ENCODE data around the gene LAMA1. TPM values are rescaled to one million over a fixed set of nuclear protein-coding genes. Genes with fewer than 3 reads are reported as not detected.

The LAMA1 gene
- total RNA-seq, 2 experiments from 2014 or later, result not detected

GRCh38 chr18:7066965-7067555 is 50.5 kb downstream of the LAMA1 start:
- no peak for DNase-seq
- Mint-ChIP-seq H3K36me3 (ENCODE audit: low read depth) (no peaks in the 10 kb centered on the region), H3K27me3 (ENCODE audit: low read depth) (no peaks in the 10 kb centered on the region), H3K4me3 (no peak overlapping the region), H3K4me1 (ENCODE audit: low read depth) (no peaks in the 10 kb centered on the region), H3K9me3 (ENCODE audit: insufficient read depth) (no peaks in the 10 kb centered on the region), H3K27ac (no peak overlapping the region)
- ChIA-PET POLR2A (no interaction called here), CTCF (no interaction called here)
- ATAC-seq, result no peak

DNA sequence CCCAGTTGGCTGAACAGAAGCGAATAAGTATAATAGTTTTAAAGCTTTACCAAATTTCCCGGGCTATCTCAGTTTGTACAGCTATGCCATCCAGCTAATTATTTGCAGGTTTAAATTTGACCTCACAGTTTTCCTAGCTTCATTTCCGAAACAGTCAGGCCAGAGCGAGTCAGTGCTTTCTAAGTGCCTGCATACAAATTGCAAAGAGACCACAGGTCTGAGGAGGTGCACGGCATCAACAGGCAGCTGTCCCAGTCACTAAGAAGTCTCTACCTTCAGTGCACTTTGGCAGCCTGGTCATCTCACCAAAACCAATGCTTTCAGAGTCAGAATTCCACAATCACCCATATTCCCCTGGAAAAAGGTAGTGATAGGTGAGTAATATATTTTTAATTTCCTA is 51.9 kb downstream of the LAMA1 start:
- H3K4me3 Mint-ChIP-seq, result no peak overlapping the region
- CTCF ChIA-PET, result no interaction called here
- no peaks in the 10 kb centered on the region for H3K9me3 Mint-ChIP-seq (ENCODE audit: insufficient read depth)
- POLR2A ChIA-PET, result interaction anchor here (0.6 kb wide), 1 partner anchor 11 kb away, joined by 3 read pairs; no protein-coding TSS in a partner anchor
- no peak for ATAC-seq
- no peaks in the 10 kb centered on the region for H3K36me3 Mint-ChIP-seq (ENCODE audit: low read depth)
- no peaks in the 10 kb centered on the region for H3K4me1 Mint-ChIP-seq (ENCODE audit: low read depth)
- no peak overlapping the region for H3K27ac Mint-ChIP-seq
- DNase-seq, result no peak
- H3K27me3 Mint-ChIP-seq (ENCODE audit: low read depth), result no peaks in the 10 kb centered on the region

DNA sequence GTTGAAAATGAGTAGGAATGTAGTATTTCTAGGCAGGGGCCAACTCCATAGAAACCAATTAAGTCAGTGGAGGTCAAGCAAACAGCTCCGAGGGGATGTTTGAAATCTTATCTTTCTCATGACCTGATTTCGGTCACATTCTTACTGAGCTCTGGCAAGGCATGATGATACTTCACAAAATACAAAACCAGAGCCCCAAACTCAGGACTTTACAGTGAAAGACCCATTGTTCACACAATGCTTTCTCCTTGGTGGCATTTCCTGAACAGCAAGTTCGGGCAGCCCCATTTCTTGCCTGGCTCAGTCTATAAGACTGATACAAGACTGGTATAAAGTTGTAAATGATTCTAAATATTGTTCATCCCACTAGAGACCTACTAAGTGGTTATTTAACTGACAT is 53.3 kb downstream of the LAMA1 start:
- DNase-seq, result no peak
- ATAC-seq, result no peak
- Mint-ChIP-seq H3K27me3 (ENCODE audit: low read depth) (no peaks in the 10 kb centered on the region), H3K4me1 (ENCODE audit: low read depth) (no peaks in the 10 kb centered on the region), H3K36me3 (ENCODE audit: low read depth) (no peaks in the 10 kb centered on the region), H3K4me3 (no peak overlapping the region), H3K9me3 (ENCODE audit: insufficient read depth) (no peaks in the 10 kb centered on the region), H3K27ac (no peak overlapping the region)
- CTCF ChIA-PET, result no interaction called here
- POLR2A ChIA-PET, result no interaction called here

DNA sequence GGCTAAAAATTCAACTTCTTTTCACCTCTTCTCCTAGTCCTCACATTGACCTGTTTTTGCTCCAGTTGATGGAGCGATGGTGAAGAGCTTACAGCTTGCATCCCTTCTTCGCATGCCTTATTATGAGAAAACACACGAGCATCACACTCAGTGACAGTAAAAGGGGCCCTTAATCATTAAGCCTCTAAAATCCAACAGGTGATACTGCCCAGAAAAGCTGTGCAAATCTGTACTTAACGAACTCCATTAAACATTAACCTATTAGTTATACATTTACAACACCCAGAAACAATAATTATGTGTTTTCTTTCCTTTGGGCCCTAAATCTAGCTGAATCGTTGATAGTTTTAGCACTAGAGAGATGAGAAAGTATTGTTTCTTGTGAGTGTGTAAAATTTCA is 54.8 kb downstream of the LAMA1 start:
- no peaks in the 10 kb centered on the region for H3K4me1 Mint-ChIP-seq (ENCODE audit: low read depth)
- DNase-seq, result no peak
- no peaks in the 10 kb centered on the region for H3K9me3 Mint-ChIP-seq (ENCODE audit: insufficient read depth)
- no peak overlapping the region for H3K4me3 Mint-ChIP-seq
- ATAC-seq, result no peak
- H3K27ac Mint-ChIP-seq, result no peak overlapping the region
- ChIA-PET CTCF (no interaction called here), POLR2A (no interaction called here)
- no peaks in the 10 kb centered on the region for H3K27me3 Mint-ChIP-seq (ENCODE audit: low read depth)
- no peaks in the 10 kb centered on the region for H3K36me3 Mint-ChIP-seq (ENCODE audit: low read depth)

DNA sequence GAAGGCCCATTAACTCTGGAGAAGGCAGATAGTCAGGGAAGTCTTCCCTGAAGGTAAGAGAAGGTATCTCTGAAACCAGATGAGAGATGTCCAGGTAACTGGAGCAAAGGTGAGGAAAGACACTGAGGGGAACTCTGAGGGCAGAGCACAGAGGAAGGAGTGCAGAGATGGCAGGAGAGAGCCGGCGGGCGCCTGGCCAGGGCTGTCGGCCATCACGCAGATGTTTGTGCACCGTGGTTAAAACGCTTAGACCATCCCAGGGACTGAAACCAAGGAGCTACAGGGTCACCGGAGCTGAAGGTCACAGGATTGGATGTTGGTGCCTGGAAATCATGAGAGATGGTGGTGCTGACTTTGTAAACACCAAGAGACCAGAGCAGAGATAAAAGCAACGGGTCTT is 55.4 kb downstream of the LAMA1 start:
- H3K9me3 Mint-ChIP-seq (ENCODE audit: insufficient read depth), result no peaks in the 10 kb centered on the region
- ATAC-seq (no peak), DNase-seq (no peak)
- no peaks in the 10 kb centered on the region for H3K36me3 Mint-ChIP-seq (ENCODE audit: low read depth)
- POLR2A ChIA-PET, result no interaction called here
- H3K27me3 Mint-ChIP-seq (ENCODE audit: low read depth), result no peaks in the 10 kb centered on the region
- no peak overlapping the region for H3K4me3 Mint-ChIP-seq
- H3K27ac Mint-ChIP-seq, result no peak overlapping the region
- CTCF ChIA-PET, result no interaction called here
- no peaks in the 10 kb centered on the region for H3K4me1 Mint-ChIP-seq (ENCODE audit: low read depth)

GRCh38 chr18:7059276-7059675 is 58.3 kb downstream of the LAMA1 start:
- ChIA-PET POLR2A (no interaction called here), CTCF (no interaction called here)
- Mint-ChIP-seq H3K4me1 (ENCODE audit: low read depth) (no peaks in the 10 kb centered on the region), H3K36me3 (ENCODE audit: low read depth) (no peaks in the 10 kb centered on the region), H3K27me3 (ENCODE audit: low read depth) (no peaks in the 10 kb centered on the region), H3K27ac (no peak overlapping the region), H3K4me3 (no peak overlapping the region), H3K9me3 (ENCODE audit: insufficient read depth) (no peaks in the 10 kb centered on the region)
- DNase-seq (no peak), ATAC-seq (no peak)

DNA sequence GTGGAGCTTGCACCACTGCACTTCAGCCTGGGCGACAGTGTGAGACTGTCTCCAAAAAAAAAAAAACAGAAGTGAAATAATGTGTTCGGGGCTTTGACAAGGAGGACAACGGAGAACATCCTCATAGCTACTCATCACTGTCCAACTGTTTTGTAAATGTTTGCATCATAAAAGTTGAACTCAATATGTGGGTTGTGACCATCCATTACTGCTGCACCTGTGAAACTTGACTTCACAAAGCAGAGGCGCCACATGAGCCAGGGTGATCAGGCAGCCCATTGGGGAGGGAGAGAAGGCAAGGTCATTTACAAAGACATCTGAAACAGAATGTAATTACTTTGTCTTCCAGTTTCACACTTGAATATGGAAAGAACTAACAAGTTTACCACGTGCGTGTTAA is 61.6 kb downstream of the LAMA1 start:
- no peaks in the 10 kb centered on the region for H3K27me3 Mint-ChIP-seq (ENCODE audit: low read depth)
- ATAC-seq, result no peak
- no peaks in the 10 kb centered on the region for H3K9me3 Mint-ChIP-seq (ENCODE audit: insufficient read depth)
- H3K27ac Mint-ChIP-seq, result no peak overlapping the region
- H3K36me3 Mint-ChIP-seq (ENCODE audit: low read depth), result no peaks in the 10 kb centered on the region
- POLR2A ChIA-PET, result no interaction called here
- no peak for DNase-seq
- no peaks in the 10 kb centered on the region for H3K4me1 Mint-ChIP-seq (ENCODE audit: low read depth)
- CTCF ChIA-PET, result no interaction called here
- H3K4me3 Mint-ChIP-seq, result no peak overlapping the region

DNA sequence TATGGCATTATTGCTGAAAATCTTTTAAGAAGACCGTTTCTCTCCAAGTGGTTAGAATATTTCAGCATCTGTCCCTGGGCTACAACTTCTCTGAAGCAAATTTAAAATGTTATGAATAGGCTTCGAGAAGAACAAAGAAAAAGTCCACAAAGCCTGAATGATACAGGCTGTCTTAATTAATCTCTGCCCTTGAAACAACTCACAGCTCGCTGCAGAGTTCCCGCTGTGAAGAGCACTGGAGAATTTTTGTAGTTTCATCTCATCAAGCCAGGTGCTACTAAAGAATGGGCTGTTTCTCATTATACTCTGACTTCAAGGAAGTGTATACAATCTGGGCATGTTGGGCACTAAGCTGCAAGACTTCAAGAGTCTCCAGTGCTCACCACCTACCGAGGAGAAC is 67.6 kb downstream of the LAMA1 start:
- POLR2A ChIA-PET, result no interaction called here
- Mint-ChIP-seq H3K4me3 (no peak overlapping the region), H3K9me3 (ENCODE audit: insufficient read depth) (no peaks in the 10 kb centered on the region), H3K4me1 (ENCODE audit: low read depth) (no peaks in the 10 kb centered on the region), H3K27me3 (ENCODE audit: low read depth) (no peaks in the 10 kb centered on the region), H3K27ac (no peak overlapping the region), H3K36me3 (ENCODE audit: low read depth) (no peaks in the 10 kb centered on the region)
- ATAC-seq (no peak), DNase-seq (no peak)
- CTCF ChIA-PET, result no interaction called here

GRCh38 chr18:7048081-7048480 is 69.5 kb downstream of the LAMA1 start:
- no peaks in the 10 kb centered on the region for H3K9me3 Mint-ChIP-seq (ENCODE audit: insufficient read depth)
- H3K4me1 Mint-ChIP-seq (ENCODE audit: low read depth), result no peaks in the 10 kb centered on the region
- no peak overlapping the region for H3K4me3 Mint-ChIP-seq
- DNase-seq (no peak), ATAC-seq (no peak)
- H3K27ac Mint-ChIP-seq, result no peak overlapping the region
- CTCF ChIA-PET, result no interaction called here
- POLR2A ChIA-PET, result no interaction called here
- H3K36me3 Mint-ChIP-seq (ENCODE audit: low read depth), result no peaks in the 10 kb centered on the region
- no peaks in the 10 kb centered on the region for H3K27me3 Mint-ChIP-seq (ENCODE audit: low read depth)

GRCh38 chr18:7047336-7047735 is 70.3 kb downstream of the LAMA1 start:
- no peak overlapping the region for H3K4me3 Mint-ChIP-seq
- DNase-seq (no peak), ATAC-seq (no peak)
- no peaks in the 10 kb centered on the region for H3K4me1 Mint-ChIP-seq (ENCODE audit: low read depth)
- no peaks in the 10 kb centered on the region for H3K27me3 Mint-ChIP-seq (ENCODE audit: low read depth)
- ChIA-PET POLR2A (no interaction called here), CTCF (no interaction called here)
- no peaks in the 10 kb centered on the region for H3K9me3 Mint-ChIP-seq (ENCODE audit: insufficient read depth)
- H3K27ac Mint-ChIP-seq, result no peak overlapping the region
- H3K36me3 Mint-ChIP-seq (ENCODE audit: low read depth), result no peaks in the 10 kb centered on the region

GRCh38 chr18:7038330-7038851 is 79.2 kb downstream of the LAMA1 start:
- CTCF ChIA-PET, result no interaction called here
- Mint-ChIP-seq H3K27ac (no peak overlapping the region), H3K4me1 (ENCODE audit: low read depth) (no peaks in the 10 kb centered on the region), H3K27me3 (ENCODE audit: low read depth) (no peaks in the 10 kb centered on the region), H3K4me3 (no peak overlapping the region), H3K9me3 (ENCODE audit: insufficient read depth) (no peaks in the 10 kb centered on the region), H3K36me3 (ENCODE audit: low read depth) (no peaks in the 10 kb centered on the region)
- DNase-seq (no peak), ATAC-seq (no peak)
- POLR2A ChIA-PET, result no interaction called here

GRCh38 chr18:7037470-7037869 is 80.1 kb downstream of the LAMA1 start:
- ATAC-seq (no peak), DNase-seq (no peak)
- Mint-ChIP-seq H3K4me1 (ENCODE audit: low read depth) (no peaks in the 10 kb centered on the region), H3K4me3 (no peak overlapping the region), H3K27me3 (ENCODE audit: low read depth) (no peaks in the 10 kb centered on the region), H3K9me3 (ENCODE audit: insufficient read depth) (no peaks in the 10 kb centered on the region), H3K27ac (no peak overlapping the region), H3K36me3 (ENCODE audit: low read depth) (no peaks in the 10 kb centered on the region)
- CTCF ChIA-PET, result no interaction called here
- POLR2A ChIA-PET, result no interaction called here

DNA sequence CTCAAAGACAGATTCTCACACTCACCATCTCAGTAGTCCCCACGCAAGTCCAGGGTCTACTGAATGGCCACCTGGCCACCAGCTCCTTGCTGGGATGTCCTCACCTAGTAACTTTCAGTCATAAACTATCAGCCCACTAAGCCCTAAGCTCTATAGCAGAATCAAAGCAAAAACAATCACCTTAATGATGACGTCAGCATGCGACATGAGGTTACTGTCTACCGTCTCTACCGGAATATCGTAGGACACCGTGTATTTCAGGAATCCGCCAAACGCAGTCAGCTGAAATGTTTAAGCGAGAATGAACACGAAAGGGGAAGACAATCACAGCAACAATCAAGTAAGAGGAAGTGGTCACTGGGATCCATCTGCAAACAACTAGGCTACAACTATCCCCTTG is 81.8 kb downstream of the LAMA1 start:
- POLR2A ChIA-PET, result no interaction called here
- CTCF ChIA-PET, result no interaction called here
- ATAC-seq, result no peak

More for the DNA sequence above, 81.8 kb downstream of the LAMA1 start:
- H3K36me3 Mint-ChIP-seq (ENCODE audit: low read depth), result no peaks in the 10 kb centered on the region
- H3K4me1 Mint-ChIP-seq (ENCODE audit: low read depth), result no peaks in the 10 kb centered on the region
- H3K4me3 Mint-ChIP-seq, result no peak overlapping the region
- no peaks in the 10 kb centered on the region for H3K9me3 Mint-ChIP-seq (ENCODE audit: insufficient read depth)
- no peak for DNase-seq
- no peak overlapping the region for H3K27ac Mint-ChIP-seq
- no peaks in the 10 kb centered on the region for H3K27me3 Mint-ChIP-seq (ENCODE audit: low read depth)
